Aorta (tissue), 5 donors: Measurements from ENCODE around the gene HMGXB3. TPM values are rescaled to one million over a fixed set of nuclear protein-coding genes. Genes with fewer than 3 reads are reported as not detected.

ENCODE experiments used
- ATAC-seq: fragments of 200-7000 bp; cut with Tn5 transposase; one replicate; pipeline ENCODE4 v1.9.1; 2022; ENCODE audit warnings: moderate library complexity; ENCODE audit not compliant: low FRiP score
- DNase-seq, 2 donors: peaks; one replicate each; pipeline ENCODE4 v3.0.0-alpha.2; 2020
- H3K27ac ChIP-seq, 2 donors: one replicate each; pipeline ENCODE4 v1.5.1; 2013; ENCODE audit warnings: low read length in 2 of 2, mild to moderate bottlenecking in 2 of 2, moderate library complexity in 2 of 2, control low read depth in 1 of 2, inconsistent platforms in 1 of 2, low read depth in 1 of 2
- H3K27me3 ChIP-seq, 2 donors: one replicate each; pipeline ENCODE4 v1.6.1; 2013; ENCODE audit warnings: control low read depth in 1 of 2, low read length in 1 of 2, mild to moderate bottlenecking in 1 of 2, moderate library complexity in 1 of 2; ENCODE audit not compliant: insufficient read depth in 2 of 2, control insufficient read depth in 1 of 2
- H3K36me3 ChIP-seq, 2 donors: one replicate each; pipeline ENCODE4 v1.6.1; 2013; ENCODE audit warnings: control low read depth in 1 of 2, low read length in 1 of 2, mild to moderate bottlenecking in 1 of 2; ENCODE audit not compliant: insufficient read depth in 2 of 2, control insufficient read depth in 1 of 2
- H3K4me1 ChIP-seq, 2 donors: one replicate each; pipeline ENCODE4 v1.6.1; 2013; ENCODE audit warnings: low read length in 2 of 2, control low read depth in 1 of 2, mild to moderate bottlenecking in 1 of 2, moderate library complexity in 1 of 2; ENCODE audit not compliant: insufficient read depth in 2 of 2, control insufficient read depth in 1 of 2
- H3K4me3 ChIP-seq, 2 donors: one replicate each; pipeline ENCODE4 v1.5.1; 2013; ENCODE audit warnings: low read length in 2 of 2, control low read depth in 1 of 2, mild to moderate bottlenecking in 1 of 2
- H3K9me3 ChIP-seq: one replicate; pipeline ENCODE4 v1.6.1; 2013; ENCODE audit warnings: mild to moderate bottlenecking, low read length; ENCODE audit not compliant: control insufficient read depth
- WGBS, 2 donors: extraction: QIAGEN DNeasy Blood & Tissue Kit; methylation state at CpG; one replicate each; pipeline ENCODE4 v1.1.7; 2013; 5-methylcytosine and 5-hydroxymethylcytosine counted together
- intact Hi-C, 2 donors: fragments of 100-400 bp; cut with DNase I; formaldehyde crosslinking; loops; one replicate each; pipeline versions ENCODE4 v1.14.2 to v1.15.0; 2022
- polyA plus RNA-seq, 2 donors: library from polyadenylated mRNA; stranded (reverse); fragments of 200-250 nt; gene quantifications; one replicate each; pipeline ENCODE4 v1.2.3, GENCODE V29; 2013
- total RNA-seq, 2 donors: library from RNA; stranded (reverse); fragmentation: NEBNext Ultra II Directional; extraction: Animal tissue kit (Norgen Biotek cat#: 25700); gene quantifications; one replicate each; pipeline ENCODE4 v1.2.1, GENCODE V29; 2021
- donor health status: healthy with polysubstance abuse.
- donor health status: Bipolar disorder and iron deficiency.
- donor health status: DM: no; HTN: no; CAD: no.
- donor health status: DM: no; HTN: no; CAD: no.
- donor health status: DM: yes; HTN: yes; CAD: no.

HMGXB3 gene
- total and polyA plus RNA-seq, 4 donors: 2.3 to 31.0 (median 22.0) TPM

DNA sequence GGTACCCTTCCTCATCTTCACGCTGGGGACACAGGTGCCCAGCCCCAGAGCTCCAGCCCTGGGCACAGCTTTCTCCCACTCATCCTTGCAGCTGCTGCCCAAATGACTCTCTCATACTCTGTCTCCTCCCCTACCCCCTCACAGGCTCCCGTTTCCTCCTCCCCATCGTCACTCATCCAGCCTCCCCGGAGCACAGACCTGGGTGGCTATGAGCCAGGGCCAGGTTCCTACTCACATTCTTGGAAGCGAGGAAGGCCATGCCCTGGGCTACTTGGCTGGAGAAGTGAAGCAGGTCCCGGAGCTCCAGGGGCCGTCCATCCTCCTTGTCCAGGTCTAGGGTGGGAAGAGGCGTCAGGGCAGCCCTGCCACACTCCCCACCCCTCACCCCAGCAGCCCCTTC, 56.5 kb downstream of the HMGXB3 start:
- Histone ChIP-seq H3K27me3 (no peaks in the 10 kb centered on the region), H3K4me3 (no peak overlapping the region), H3K4me1 (no peaks in the 10 kb centered on the region), H3K9me3 (no peaks in the 10 kb centered on the region), H3K36me3 (peaks cover 0 to 3% of the 10 kb centered on the region in 2 donors), H3K27ac (no peak overlapping the region)
- 62 to 68% methylated on average over 8 of the region's 8 CpGs for WGBS, 2 donors
- ATAC-seq (no peak), DNase-seq (no peak)
- intact Hi-C loops: no loop called here

DNA sequence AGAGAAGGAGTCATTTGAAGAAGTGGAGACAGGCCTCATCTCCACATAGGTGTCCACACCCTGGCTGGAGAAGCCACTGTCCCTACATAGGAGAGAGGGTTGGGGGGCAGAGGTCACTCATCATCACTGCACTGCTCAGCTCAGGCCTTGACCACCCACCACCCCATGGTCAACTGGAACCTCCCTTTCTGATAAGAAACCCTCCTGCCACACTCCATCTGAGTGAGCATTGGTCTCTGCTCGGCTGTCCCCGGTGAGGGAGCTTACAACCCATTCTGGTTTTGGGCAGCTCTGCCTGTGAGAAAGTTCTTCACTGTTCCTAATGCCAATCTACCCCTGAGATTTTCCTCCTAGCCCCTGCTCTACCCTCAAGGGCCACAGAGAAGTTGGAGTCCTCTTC, 57.0 kb downstream of the HMGXB3 start:
- 77 to 86% methylated on average over 2 of the region's 2 CpGs for WGBS, 2 donors
- intact Hi-C loops: no loop called here
- Histone ChIP-seq H3K4me1 (no peaks in the 10 kb centered on the region), H3K36me3 (no peaks in the 10 kb centered on the region), H3K9me3 (no peaks in the 10 kb centered on the region), H3K27me3 (no peaks in the 10 kb centered on the region), H3K4me3 (no peak overlapping the region), H3K27ac (no peak overlapping the region)
- DNase-seq (no peak), ATAC-seq (no peak)

DNA sequence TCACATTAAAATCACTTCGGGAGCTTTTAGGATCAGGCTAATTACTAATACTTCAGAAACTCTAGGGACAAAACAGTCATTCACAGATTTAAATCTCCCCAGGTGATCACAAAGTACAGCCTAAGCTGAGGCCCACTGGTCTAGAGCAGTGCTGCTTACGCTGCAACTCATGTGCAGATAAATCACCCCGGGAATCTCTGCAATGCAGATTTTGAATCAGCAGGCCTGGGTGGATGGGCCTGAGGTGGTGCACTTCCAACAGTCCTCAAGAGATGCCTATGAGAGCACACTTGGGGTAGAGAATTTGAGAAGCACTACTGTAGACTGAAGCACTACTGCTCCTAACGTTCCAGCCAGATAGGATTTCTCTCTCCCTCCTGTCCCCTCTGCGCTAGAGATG, 57.5 kb downstream of the HMGXB3 start:
- no peaks in the 10 kb centered on the region for H3K36me3 ChIP-seq
- no peak for ATAC-seq
- 65 to 67% methylated on average over 5 of the region's 5 CpGs for WGBS, 2 donors
- no peak overlapping the region for H3K4me3 ChIP-seq
- intact Hi-C loops: no loop called here
- no peaks in the 10 kb centered on the region for H3K9me3 ChIP-seq
- no peak overlapping the region for H3K27ac ChIP-seq
- no peaks in the 10 kb centered on the region for H3K4me1 ChIP-seq
- no peaks in the 10 kb centered on the region for H3K27me3 ChIP-seq
- no peak for DNase-seq

DNA sequence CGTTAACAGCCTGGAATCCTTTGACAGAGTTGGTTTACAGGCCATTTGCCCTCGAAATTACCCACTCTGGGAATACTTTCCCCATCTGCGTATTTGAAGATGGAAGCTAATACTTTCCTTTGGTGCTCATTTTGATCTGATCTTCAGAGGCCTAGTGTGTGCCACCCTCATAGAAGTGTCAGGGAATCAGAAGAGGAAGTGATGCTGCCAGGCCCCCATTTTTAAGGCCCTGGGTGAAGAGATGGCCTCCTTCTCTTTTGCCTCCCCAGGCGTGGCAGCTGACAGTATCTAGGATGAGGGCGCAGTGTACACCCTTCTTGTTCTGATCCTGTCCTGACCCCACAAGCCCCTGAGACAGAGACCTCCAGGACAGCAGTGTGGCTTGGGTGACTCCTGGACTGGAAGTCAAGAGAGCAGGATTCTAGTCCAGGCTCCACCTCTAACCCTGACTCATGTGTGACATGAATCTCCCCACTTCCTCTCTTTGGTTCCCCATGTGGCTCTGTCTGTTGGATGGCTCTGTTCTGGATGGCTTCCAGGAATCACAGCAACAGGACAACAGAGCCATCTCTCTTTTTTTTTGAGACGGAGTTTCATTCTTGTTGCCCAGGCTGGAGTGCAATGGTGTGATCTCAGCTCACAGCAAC, 58.1 kb downstream of the HMGXB3 start:
- intact Hi-C loops: no loop called here
- 90 to 93% methylated on average over 6 of the region's 6 CpGs for WGBS, 2 donors
- Histone ChIP-seq H3K4me1 (no peaks in the 10 kb centered on the region), H3K9me3 (no peaks in the 10 kb centered on the region), H3K36me3 (no peaks in the 10 kb centered on the region), H3K4me3 (no peak overlapping the region), H3K27me3 (no peaks in the 10 kb centered on the region), H3K27ac (no peak overlapping the region)
- ATAC-seq (peak; percentile 5), DNase-seq (no peak)

DNA sequence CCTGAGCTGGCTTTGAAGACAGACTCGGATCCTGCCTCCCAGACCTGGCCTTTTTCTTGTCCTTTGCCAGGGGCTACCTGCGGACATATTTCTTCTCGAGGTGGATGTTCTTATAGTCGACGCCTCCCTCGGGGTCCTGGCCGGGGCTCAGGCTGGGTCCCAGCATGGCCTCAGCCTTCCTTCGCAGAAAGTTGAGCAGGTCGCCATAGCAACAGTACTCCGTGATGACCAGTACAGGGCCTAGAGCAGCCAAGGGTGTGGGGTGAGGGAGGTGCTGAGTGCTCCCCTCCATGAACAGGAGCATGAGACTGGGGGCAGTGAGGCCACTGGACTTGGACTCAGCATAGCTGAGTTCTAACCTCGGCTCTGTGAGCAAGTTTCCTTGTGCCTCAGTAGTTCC, 59.1 kb downstream of the HMGXB3 start:
- H3K4me3 ChIP-seq: no peak overlapping the region
- no peaks in the 10 kb centered on the region for H3K9me3 ChIP-seq
- H3K36me3 ChIP-seq: no peaks in the 10 kb centered on the region
- no peak for ATAC-seq
- 85 to 88% methylated on average over 11 of the region's 11 CpGs for WGBS, 2 donors
- DNase-seq: no peak
- H3K27me3 ChIP-seq: no peaks in the 10 kb centered on the region
- intact Hi-C loops: no loop called here
- H3K27ac ChIP-seq: no peak overlapping the region
- H3K4me1 ChIP-seq: no peaks in the 10 kb centered on the region

DNA sequence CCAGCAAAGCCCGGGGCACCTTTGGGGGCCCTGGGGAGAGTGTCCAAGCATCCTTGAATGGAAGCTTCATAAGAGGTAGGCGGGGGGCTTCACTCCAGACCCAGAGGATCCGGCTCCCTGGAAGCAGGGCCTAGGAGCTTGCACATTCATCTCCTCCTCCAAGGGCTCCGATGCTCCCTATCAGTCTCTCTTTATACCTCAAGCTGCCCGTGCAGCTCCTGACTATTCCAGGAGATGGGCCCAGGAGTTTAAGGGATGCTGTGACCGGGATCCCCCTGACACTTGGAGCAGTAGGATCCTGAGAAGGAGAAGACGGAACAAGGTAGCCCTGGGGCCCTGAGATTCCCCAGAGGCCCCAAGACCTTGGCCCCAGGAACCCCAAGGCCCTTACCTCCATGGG, 59.9 kb downstream of the HMGXB3 start:
- 80 to 86% methylated on average over 7 of the region's 7 CpGs for WGBS, 2 donors
- DNase-seq: no peak
- H3K9me3 ChIP-seq: no peaks in the 10 kb centered on the region
- intact Hi-C loops: no loop called here
- H3K36me3 ChIP-seq: no peaks in the 10 kb centered on the region
- no peak overlapping the region for H3K4me3 ChIP-seq
- no peaks in the 10 kb centered on the region for H3K27me3 ChIP-seq
- no peaks in the 10 kb centered on the region for H3K4me1 ChIP-seq
- ATAC-seq: no peak
- H3K27ac ChIP-seq: no peak overlapping the region

DNA sequence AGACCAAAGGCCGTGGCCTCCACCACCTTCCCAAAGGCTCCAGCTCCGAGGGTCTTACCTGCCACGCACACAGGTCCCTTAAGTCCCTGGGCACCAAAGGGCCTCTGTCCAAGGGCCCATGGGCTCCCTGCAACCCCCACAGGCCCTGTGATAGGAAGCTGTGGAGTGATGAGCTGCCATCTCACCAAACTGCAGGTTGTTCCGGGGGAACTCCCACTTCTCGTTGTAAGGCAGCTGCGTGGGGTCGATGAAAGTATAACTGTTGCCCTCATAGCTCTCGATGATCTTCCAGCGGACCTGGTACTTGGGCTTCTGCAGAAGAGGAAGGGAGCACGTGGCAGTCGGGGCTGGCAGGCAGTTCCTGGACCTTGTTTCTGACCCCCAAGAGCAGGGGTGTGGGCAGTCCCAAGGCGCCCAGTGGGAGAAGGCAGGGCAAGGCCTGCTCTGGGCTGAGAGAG, 61.0 kb downstream of the HMGXB3 start:
- no peak for DNase-seq
- intact Hi-C loops: no loop called here
- WGBS, 2 donors: 90 to 93% methylated on average over 12 of the region's 12 CpGs

DNA sequence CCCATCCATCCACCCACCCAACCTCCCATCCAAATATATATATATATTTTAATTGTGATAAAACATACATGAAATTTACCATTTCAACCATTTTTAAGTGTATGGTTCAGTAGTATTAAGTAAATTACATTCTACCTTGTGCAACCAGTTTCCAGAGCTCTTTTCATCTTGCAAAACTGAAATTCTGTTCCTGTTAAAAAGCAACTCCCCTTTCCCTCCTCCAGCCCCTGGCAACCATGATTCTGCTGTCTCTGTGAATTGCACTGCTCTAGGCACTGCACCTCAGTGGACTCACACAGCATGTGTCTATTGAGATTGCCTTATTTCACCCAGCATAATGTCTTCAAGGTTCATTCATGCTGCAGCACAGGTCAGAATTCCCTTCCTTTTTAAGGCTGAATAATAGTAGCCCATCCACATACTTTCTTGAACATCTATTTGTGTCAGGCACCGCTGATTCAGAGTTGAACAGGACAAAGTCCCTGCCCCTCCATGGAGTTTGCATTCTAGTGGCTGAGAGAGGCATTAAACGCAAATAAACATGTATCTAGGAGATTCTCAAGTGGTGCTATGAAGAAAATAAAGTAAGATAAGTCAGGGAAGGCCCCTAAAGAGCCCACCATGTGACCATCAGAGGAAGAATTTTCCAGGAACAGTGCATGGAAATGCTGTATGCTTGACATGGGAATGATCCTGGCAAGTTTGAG, 61.8 kb downstream of the HMGXB3 start:
- Histone ChIP-seq H3K36me3 (no peaks in the 10 kb centered on the region), H3K4me3 (no peak overlapping the region), H3K4me1 (no peaks in the 10 kb centered on the region), H3K27ac (no peak overlapping the region), H3K9me3 (no peaks in the 10 kb centered on the region), H3K27me3 (no peaks in the 10 kb centered on the region)
- WGBS, 2 donors: 91 to 94% methylated on average over 2 of the region's 2 CpGs
- intact Hi-C loops: no loop called here
- DNase-seq (no peak), ATAC-seq (no peak)

More for the DNA sequence above, 61.0 kb downstream of the HMGXB3 start:
- Histone ChIP-seq H3K27me3 (no peaks in the 10 kb centered on the region), H3K36me3 (no peaks in the 10 kb centered on the region), H3K27ac (no peak overlapping the region), H3K4me3 (no peak overlapping the region), H3K4me1 (no peaks in the 10 kb centered on the region), H3K9me3 (no peaks in the 10 kb centered on the region)
- ATAC-seq: no peak

DNA sequence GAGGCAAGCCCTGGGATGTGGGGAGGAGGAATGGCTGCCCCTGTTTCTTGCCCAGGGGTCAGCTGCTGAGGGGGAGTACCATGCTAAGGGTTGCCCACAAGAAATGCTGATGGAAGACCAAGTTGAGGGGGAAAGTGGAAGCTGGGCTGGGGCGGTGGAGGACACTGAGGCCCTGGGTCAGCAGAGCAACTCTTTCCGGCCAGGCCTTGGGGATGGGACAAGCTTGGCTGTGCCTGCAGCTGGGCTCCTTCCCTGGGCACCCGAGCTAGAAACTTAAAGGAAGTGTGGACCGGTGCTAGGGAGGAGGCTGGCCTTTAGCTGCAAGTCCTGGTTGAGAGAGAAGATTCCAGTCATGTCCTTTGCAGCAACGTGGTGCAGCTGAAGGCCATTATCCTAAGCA, 63.1 kb downstream of the HMGXB3 start:
- no peaks in the 10 kb centered on the region for H3K36me3 ChIP-seq
- no peaks in the 10 kb centered on the region for H3K4me1 ChIP-seq
- DNase-seq (no peak), ATAC-seq (no peak)
- no peaks in the 10 kb centered on the region for H3K27me3 ChIP-seq
- H3K9me3 ChIP-seq: no peaks in the 10 kb centered on the region
- no peak overlapping the region for H3K4me3 ChIP-seq
- 84% methylated on average over 5 of the region's 5 CpGs for WGBS, 2 donors
- intact Hi-C loops: no loop called here
- no peak overlapping the region for H3K27ac ChIP-seq
